Measurements from ENCODE around the gene LARP6. TPM values are rescaled to one million over a fixed set of nuclear protein-coding genes. Genes with fewer than 3 reads are reported as not detected.

Gene LARP6
- total RNA-seq, 1 experiment from 2014 or later: 35.9 TPM

DNA sequence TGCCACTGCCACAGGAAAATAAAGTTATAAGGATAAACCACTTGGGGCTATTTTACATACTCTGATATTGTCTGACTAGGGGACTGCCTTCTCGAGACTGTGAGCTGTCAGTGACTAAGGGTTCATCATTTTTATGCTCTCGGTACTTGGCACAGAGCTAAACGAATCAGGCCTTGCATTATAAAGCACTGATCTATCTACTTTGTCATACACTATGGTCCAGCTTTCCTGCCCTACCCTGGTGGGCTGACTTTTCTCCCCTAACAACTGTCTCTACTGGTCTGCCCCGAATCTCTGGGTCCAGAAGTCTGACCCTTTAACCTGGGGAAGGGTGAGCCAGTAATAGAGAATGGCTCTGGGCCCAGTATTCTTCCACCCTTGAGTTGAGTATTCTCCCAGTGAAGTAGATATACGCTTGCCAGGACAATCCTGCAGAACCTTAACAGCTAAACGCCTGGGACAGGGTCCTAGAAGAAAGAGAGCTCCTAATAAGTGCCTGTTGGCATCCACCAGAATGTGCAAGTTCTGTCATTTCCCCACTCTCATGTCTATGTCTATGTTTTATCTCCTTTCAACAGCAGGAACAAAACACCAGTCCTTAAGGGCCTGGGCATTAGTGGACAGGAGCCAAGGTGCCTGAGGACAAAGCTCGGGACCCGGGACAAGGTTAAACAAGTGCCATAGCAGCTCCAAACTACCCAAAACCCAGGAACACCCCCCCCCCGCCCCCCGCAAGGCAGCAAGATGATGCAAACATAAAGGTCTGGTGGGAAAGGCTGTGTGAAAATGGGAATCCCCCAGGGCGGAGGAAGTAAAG lies 1.2 kb downstream of the LARP6 start:
- DNase-seq (ENCODE audit: low read depth, low spot score) (no peak), ATAC-seq (no peak)
- Histone ChIP-seq H3K27ac (ENCODE audit: low read depth, low read length) (no peak overlapping the region; the same call in 1 of the 2 replicates), H3K9me2 (ENCODE audit: insufficient read depth) (no peaks in the 10 kb centered on the region), H3K79me2 (ENCODE audit: insufficient read depth, low read length) (no peaks in the 10 kb centered on the region), H4K20me1 (ENCODE audit: insufficient read depth) (no peaks in the 10 kb centered on the region), H3K4me3 (replicated peaks in 1 of 2; ENCODE audit: low read depth in 1 of 2, low read length in 2 of 2) (peak overlapping the region; percentile 62 to 69), H3K36me3 (ENCODE audit: control insufficient read depth in 1 of 2, insufficient read depth in 2 of 2, low read length in 2 of 2) (0 out of 4 replicates have a peak, but pooled peaks cover 0 to 2% of the 10 kb centered on the region in 2 experiments), H3K9ac (ENCODE audit: low read length) (peak overlapping the region; percentile 70), H3K27me3 (ENCODE audit: insufficient read depth, low read length) (no peaks in the 10 kb centered on the region), H3K4me1 (ENCODE audit: control insufficient read depth in 1 of 2, insufficient read depth in 2 of 2, low read length in 2 of 2) (peaks cover 4 to 22% of the 10 kb centered on the region in 2 experiments; a peak in 2 of 4 replicates), H3K9me3 (ENCODE audit: control insufficient read depth in 1 of 2, insufficient read depth in 1 of 2, low read depth in 1 of 2, low read length in 2 of 2) (no peaks in the 10 kb centered on the region), H3K4me2 (ENCODE audit: low read length) (peak overlapping the region; percentile 95), H2AFZ (ENCODE audit: low read depth, low read length, poor library complexity, severe bottlenecking) (no peak overlapping the region)
- RAD21 ChIA-PET (ENCODE audit: low non-redundant PET in 1 of 2, low total read pairs in 2 of 2, uncharacterized antibody in 2 of 2, unreplicated experiment in 2 of 2): no interaction called here
- POLR2A ChIA-PET: no interaction called here
- BruUV-seq (replicated peaks): TSS peak; percentile 54
- CTCF ChIA-PET: interaction anchor here (1.4 to 2.1 kb wide), 2 partner anchors 28 to 41 kb away, joined by 4 to 5 read pairs; no protein-coding TSS in a partner anchor
- no peak for TF ChIP-seq YY1 (IDR thresholded peaks at IDR 0.05; ENCODE audit: extremely low read depth, insufficient replicate concordance, low read depth, low read length)
- no peak for TF ChIP-seq ZNF274 (IDR thresholded peaks at IDR 0.05; ENCODE audit: low read depth, low read length)
- TF ChIP-seq SP1 (IDR thresholded peaks at IDR 0.05; ENCODE audit: low read depth): no peak
- no peak for TF ChIP-seq SIN3A (IDR thresholded peaks at IDR 0.05; ENCODE audit: low read depth)
- no peak for TF ChIP-seq JUND (IDR thresholded peaks at IDR 0.05)
- no peak for TF ChIP-seq CEBPB (IDR thresholded peaks at IDR 0.05; ENCODE audit: low read depth)
- TF ChIP-seq ZFX (IDR thresholded peaks at IDR 0.05): no peak
- no peak for TF ChIP-seq EZH2phosphoT487 (IDR thresholded peaks at IDR 0.05; ENCODE audit: borderline replicate concordance)
- TF ChIP-seq POLR2A (IDR thresholded peaks at IDR 0.05; ENCODE audit: borderline replicate concordance, extremely low read depth, insufficient read depth, insufficient read length): no peak
- TF ChIP-seq RAD21 (IDR thresholded peaks at IDR 0.05; ENCODE audit: low read depth): no peak
- TF ChIP-seq EGR1 (IDR thresholded peaks at IDR 0.05; ENCODE audit: low read depth): no peak
- TF ChIP-seq, protein P1, sequence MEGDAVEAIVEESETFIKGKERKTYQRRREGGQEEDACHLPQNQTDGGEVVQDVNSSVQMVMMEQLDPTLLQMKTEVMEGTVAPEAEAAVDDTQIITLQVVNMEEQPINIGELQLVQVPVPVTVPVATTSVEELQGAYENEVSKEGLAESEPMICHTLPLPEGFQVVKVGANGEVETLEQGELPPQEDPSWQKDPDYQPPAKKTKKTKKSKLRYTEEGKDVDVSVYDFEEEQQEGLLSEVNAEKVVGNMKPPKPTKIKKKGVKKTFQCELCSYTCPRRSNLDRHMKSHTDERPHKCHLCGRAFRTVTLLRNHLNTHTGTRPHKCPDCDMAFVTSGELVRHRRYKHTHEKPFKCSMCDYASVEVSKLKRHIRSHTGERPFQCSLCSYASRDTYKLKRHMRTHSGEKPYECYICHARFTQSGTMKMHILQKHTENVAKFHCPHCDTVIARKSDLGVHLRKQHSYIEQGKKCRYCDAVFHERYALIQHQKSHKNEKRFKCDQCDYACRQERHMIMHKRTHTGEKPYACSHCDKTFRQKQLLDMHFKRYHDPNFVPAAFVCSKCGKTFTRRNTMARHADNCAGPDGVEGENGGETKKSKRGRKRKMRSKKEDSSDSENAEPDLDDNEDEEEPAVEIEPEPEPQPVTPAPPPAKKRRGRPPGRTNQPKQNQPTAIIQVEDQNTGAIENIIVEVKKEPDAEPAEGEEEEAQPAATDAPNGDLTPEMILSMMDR (IDR thresholded peaks at IDR 0.05 in 2 of 3, conservative IDR thresholded peaks at IDR 0.05 in 1 of 3; ENCODE audit: borderline replicate concordance in 1 of 3, insufficient read depth in 1 of 3, low read depth in 2 of 3, low read length in 2 of 3): no peak
- TF ChIP-seq, protein P2, sequence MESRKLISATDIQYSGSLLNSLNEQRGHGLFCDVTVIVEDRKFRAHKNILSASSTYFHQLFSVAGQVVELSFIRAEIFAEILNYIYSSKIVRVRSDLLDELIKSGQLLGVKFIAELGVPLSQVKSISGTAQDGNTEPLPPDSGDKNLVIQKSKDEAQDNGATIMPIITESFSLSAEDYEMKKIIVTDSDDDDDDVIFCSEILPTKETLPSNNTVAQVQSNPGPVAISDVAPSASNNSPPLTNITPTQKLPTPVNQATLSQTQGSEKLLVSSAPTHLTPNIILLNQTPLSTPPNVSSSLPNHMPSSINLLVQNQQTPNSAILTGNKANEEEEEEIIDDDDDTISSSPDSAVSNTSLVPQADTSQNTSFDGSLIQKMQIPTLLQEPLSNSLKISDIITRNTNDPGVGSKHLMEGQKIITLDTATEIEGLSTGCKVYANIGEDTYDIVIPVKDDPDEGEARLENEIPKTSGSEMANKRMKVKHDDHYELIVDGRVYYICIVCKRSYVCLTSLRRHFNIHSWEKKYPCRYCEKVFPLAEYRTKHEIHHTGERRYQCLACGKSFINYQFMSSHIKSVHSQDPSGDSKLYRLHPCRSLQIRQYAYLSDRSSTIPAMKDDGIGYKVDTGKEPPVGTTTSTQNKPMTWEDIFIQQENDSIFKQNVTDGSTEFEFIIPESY (IDR thresholded peaks at IDR 0.05; ENCODE audit: extremely low read depth, insufficient replicate concordance, low read length): no peak
- intact Hi-C loops (cut with micrococcal nuclease): no loop called here

Data from HCT116 (cell line).